Activated naive CD8-positive, alpha-beta T cell treated with anti-CD3 and anti-CD28 coated beads for 36 hours (primary cell): Measurements from ENCODE around the gene CFAP77. TPM values are rescaled to one million over a fixed set of nuclear protein-coding genes. Genes with fewer than 3 reads are reported as not detected.
A peak's percentile ranks its signal among the peaks of the same experiment; 100 is the strongest.

Experiments
- DNase-seq: peaks from one replicate; pipeline ENCODE4 v3.0.0; 2021
- H3K27ac Mint-ChIP-seq: one replicate; pipeline ENCODE4 v1.8.0; 2022; ENCODE audit warnings: mild to moderate bottlenecking, moderate library complexity, mixed read lengths
- H3K27me3 Mint-ChIP-seq: one replicate; pipeline ENCODE4 v1.8.0; 2022; ENCODE audit warnings: mild to moderate bottlenecking, mixed read lengths
- H3K36me3 Mint-ChIP-seq: one replicate; pipeline ENCODE4 v1.8.0; 2021; ENCODE audit warnings: mild to moderate bottlenecking, mixed read lengths
- H3K4me1 Mint-ChIP-seq: one replicate; pipeline ENCODE4 v1.8.0; 2021; ENCODE audit warnings: mixed read lengths
- H3K4me3 Mint-ChIP-seq: one replicate; pipeline ENCODE4 v1.8.0; 2022; ENCODE audit warnings: mild to moderate bottlenecking, moderate library complexity, mixed read lengths
- H3K9me3 Mint-ChIP-seq: one replicate; pipeline ENCODE4 v1.8.0; 2022; ENCODE audit warnings: mixed read lengths
- total RNA-seq, 2 experiments: library from RNA; stranded (reverse); gene quantifications; one replicate each; pipeline ENCODE4 v1.2.3, GENCODE V29; 2021

Gene CFAP77
- total RNA-seq, 2 experiments from 2014 or later = not detected

DNA sequence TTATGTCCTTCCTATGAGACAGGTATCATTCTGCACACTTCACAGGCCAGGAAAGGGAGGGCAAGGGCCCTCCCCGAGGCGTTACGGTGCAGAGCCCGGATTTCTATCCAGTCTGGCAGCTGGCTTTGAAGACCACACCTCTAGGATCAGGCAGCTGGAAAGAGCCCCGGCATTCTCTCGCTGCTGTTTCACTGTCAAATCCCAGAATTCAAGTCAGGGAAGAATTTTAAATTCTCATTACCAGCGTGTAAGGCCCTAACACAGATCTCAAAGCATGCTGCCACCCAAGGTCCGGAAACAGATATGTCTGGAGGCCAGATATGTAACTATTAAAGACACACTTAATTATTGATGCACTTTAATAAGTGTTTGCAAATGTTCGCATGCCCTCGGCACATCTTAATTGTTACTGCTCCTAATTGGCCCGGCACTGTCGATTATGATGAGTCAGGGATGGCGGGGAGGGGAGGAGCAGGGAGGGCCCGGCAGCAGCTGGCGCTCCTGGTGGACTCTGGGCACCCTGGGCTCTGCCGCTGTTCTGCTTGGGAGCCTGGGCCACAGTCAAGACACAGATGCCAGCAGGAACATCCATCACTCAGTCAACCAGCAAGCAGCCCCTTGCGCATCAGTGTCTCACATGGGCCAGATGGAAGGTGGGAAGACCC is 96.1 kb downstream of the CFAP77 start:
- no peak for DNase-seq
- no peaks in the 10 kb centered on the region for H3K36me3 Mint-ChIP-seq
- peaks cover 50% of the 10 kb centered on the region for H3K27me3 Mint-ChIP-seq
- no peaks in the 10 kb centered on the region for H3K9me3 Mint-ChIP-seq
- H3K4me1 Mint-ChIP-seq = no peaks in the 10 kb centered on the region
- no peak overlapping the region for H3K4me3 Mint-ChIP-seq
- H3K27ac Mint-ChIP-seq = no peak overlapping the region

DNA sequence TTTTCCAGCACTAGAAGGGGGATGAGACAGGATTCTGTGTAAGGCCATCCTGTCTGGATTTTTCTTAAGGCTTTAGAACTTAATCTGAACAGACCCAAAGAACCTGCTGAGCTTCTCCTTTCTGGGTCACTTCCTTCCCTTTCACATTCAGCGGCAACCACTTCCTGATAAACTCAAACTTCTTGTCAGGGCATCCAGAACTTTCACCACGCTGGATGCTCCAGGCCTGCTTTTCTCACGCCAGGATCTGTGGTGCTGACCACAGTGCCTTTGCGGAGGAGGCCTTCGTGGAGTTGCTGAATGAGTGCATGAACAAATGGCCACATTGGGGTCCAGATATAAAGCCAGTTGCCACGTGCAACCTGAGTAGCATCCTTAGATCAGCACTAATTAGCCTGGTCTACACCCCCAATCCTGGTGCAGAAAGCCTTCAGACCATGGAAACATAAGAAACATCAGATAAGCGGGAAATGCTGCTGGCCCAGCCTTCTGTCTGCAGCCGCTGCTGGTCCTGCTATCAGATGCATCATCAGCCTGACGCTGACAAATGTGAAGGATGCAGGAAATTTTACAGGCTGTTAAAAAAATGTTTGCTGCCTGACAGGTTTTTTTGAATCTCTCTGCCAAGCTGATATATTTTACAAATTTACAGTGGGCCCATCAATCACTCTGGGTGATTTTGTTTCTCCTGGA is 97.1 kb downstream of the CFAP77 start:
- Mint-ChIP-seq H3K36me3 (no peaks in the 10 kb centered on the region), H3K9me3 (no peaks in the 10 kb centered on the region), H3K27me3 (peaks cover 52% of the 10 kb centered on the region), H3K4me1 (no peaks in the 10 kb centered on the region), H3K4me3 (no peak overlapping the region), H3K27ac (no peak overlapping the region)
- no peak for DNase-seq

DNA sequence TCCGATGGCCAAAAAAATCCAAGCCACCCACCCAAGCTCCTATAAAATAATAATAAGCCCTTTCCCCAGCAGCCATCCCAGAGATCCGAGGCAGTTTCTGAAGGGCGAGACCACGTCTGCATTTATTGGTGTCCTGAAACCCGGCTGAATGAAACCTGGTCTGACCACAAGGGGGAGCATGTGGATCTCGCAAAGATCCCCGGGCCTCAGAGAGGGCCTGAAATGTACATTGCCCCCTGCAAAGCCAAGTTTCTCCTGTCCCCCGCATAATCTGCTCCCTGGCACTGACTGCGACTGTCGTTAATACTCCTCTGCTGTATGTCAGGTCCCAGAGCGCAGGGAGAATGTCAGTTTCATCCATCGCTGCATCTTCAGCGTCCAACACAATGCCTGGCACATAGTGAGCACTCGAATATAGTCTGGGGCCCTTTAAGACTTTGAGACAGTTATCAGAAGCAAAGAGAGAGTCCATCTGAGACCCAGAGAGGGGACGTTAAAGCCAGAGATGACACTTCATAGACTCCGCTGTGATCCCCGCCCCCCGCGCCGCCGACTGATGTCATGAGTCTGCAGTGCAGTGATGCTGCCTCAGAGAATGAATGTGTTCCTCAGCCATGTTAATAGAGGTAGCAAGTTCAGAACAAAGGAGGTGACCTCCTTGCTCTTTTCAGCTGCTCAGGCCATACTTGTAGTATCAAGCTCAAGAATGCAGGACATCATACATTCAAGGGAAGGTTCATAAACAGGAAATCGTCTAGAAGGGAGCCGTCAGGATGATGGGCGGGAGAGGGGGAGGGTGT is 97.9 kb downstream of the CFAP77 start:
- Mint-ChIP-seq H3K27ac (no peak overlapping the region), H3K4me1 (no peaks in the 10 kb centered on the region)
- peak; percentile 62 for DNase-seq

DNA sequence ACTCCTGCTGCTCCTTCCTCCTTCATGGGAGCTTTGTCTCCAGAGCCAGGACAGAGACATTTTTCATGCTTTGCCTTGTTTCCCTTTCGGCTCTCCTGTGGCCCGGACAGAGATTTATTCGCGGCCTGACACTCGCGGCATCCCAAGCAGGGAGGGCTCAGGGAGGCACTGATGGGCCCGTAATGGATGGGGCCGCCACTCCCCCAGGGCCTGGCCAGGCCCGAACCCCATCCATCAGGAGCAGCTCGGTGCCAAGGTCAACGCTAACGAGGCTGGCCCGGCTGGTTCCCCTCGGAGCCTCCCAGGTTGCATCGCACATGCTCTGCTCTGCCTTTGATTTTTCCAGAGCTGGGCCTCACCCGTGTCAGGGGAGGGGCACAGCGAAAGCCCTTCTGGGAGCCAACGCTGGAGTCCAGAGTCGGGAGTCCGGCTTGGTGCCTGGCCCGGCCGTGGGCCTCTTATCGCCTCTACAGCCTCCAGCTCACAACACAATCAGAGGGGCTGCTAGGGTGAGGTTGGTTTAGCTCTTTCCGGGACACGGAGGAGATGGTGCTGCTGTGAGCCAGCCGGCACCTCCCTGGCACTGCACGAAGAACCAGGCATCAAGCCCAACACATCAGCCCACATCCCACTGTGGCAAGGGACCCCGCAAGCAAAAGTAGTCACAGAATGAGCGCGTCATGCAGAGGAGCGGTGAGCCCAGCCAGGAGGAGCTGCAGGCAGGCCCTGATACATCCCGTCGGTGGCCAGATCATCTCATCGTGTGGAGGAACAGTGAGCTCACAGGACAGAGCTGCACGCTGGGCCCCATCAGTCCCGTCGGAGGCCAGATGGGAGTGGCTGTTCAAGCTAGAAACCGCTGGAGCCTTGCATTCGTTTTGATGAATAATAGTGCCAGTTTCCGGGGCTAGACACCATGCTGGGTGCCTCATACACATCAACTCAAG is 100.2 kb downstream of the CFAP77 start:
- Mint-ChIP-seq H3K36me3 (no peaks in the 10 kb centered on the region), H3K27me3 (peaks cover 42% of the 10 kb centered on the region)

More for the DNA sequence above, 97.9 kb downstream of the CFAP77 start:
- no peaks in the 10 kb centered on the region for H3K36me3 Mint-ChIP-seq
- H3K4me3 Mint-ChIP-seq = no peak overlapping the region
- no peaks in the 10 kb centered on the region for H3K9me3 Mint-ChIP-seq
- peaks cover 47% of the 10 kb centered on the region for H3K27me3 Mint-ChIP-seq

DNA sequence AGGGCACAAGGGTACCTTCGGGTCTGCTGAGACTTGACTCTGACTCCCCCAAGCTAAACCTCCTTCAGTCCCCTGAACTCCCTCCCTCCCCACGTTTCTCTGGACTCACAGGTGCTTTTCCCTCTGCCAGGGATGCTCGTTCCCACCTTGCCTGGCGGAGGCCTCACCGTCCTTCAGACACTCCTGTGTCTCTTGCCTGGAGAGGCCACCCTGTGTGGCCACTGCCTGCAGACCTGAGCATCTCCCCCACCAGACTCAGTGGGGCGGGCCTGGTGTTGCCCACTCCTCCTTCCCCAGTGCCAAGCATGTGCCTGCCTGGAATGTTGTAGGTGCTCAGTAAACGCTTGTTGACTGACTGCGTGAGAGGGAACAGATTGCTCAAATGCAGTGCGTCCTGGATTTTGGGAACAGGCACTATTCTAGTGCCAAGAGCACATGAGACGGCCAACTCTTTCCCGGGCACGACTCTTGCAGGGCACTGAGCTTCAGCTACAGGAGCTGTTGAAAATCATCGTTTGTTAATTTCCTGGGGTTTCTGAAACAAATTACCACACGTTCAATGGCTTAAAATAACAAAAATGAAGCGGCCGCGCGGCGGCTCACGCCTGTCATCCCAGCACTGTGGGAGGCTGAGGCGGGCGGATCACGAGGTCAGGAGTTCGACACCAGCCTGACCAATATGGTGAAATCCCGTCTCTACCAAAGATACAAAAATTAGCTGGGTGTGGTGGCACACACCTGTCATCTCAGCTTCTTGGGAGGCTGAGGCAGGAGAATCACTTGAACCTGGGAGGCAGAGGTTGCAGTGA is 101.4 kb downstream of the CFAP77 start:
- Mint-ChIP-seq H3K36me3 (no peaks in the 10 kb centered on the region), H3K27me3 (peaks cover 33% of the 10 kb centered on the region), H3K9me3 (no peaks in the 10 kb centered on the region), H3K4me1 (no peaks in the 10 kb centered on the region), H3K27ac (no peak overlapping the region), H3K4me3 (no peak overlapping the region)
- no peak for DNase-seq

More for the DNA sequence above, 100.2 kb downstream of the CFAP77 start:
- DNase-seq = no peak
- no peak overlapping the region for H3K4me3 Mint-ChIP-seq
- H3K4me1 Mint-ChIP-seq = no peaks in the 10 kb centered on the region
- no peak overlapping the region for H3K27ac Mint-ChIP-seq
- no peaks in the 10 kb centered on the region for H3K9me3 Mint-ChIP-seq

DNA sequence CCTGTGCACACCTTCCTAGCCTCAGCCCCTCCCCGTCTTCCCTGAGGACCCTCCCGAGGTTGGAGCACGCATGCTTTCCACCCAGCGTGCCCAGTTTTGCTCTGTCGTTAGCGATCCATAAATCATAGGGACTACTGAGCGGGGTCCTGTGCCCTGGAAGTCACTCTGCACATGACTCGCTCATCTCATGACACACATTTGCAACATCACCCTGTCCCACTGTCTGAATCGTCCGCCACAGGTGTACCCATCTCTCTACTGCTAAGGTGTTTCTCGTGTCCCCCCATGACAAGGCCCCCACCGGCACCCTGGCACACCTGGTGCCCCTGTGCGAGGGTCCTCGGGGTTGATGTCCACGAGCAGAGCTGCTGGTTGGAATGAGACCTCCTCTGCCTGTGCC is 103.4 kb downstream of the CFAP77 start:
- Mint-ChIP-seq H3K4me3 (no peak overlapping the region), H3K4me1 (no peaks in the 10 kb centered on the region), H3K27ac (no peak overlapping the region), H3K36me3 (no peaks in the 10 kb centered on the region), H3K9me3 (no peaks in the 10 kb centered on the region), H3K27me3 (peaks cover 23% of the 10 kb centered on the region)
- no peak for DNase-seq

DNA sequence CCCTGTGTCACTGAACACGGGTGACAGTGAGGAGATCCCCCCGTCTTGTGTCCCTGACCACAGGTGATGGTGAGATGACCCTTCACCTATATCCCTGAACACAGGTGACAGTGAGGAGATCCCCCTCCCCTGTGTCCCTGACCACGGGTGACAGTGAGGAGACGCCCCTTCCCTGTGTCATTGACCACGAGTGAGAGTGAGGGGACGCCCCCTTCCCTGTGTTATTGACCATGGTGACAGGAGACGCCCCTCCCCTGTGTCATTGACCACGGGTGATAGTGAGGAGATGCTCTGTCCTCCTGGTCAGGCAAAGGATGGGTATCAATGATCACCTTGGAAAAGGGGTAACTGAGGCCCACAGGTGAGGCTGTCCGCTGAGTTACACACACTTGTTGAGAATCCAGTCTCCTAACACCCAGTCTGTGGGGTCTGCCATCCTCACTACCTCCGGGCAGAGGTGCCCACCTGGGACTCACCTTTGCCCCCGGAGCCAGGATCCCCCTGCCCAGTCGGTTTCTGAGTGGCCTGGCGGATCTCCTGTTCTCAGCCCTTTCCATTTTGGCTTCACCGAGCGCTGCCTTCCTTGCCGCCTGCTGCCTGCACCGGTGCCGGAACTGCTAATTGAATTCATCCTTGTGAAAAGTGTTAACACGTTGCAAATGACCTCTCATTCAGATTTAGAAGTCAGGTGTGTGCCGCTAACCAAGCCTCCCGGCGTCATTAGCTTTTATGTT is 104.2 kb downstream of the CFAP77 start:
- DNase-seq = no peak
- Mint-ChIP-seq H3K27ac (no peak overlapping the region), H3K9me3 (no peaks in the 10 kb centered on the region), H3K36me3 (no peaks in the 10 kb centered on the region), H3K4me3 (no peak overlapping the region), H3K4me1 (no peaks in the 10 kb centered on the region), H3K27me3 (peaks cover 23% of the 10 kb centered on the region)

DNA sequence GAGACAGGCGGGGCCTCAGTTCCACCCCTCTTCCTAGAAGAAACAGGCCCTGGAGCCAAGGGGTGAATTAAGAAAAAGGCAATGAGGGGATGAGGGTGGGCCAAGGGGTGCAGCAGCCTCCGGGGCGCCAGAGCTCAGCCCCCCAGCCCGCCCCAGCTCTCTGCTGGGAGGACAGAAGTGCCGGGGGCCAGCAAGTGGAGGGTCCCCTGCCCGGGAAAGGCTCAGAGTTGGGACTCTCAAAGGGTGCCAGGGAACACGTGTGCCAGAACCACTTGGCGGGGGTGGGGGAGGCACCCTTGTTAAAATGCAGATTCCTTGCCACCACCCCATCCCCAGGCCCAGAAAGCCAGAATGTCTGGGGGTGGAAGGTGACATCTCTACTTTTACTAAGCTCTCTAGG is 104.8 kb downstream of the CFAP77 start:
- Mint-ChIP-seq H3K4me1 (no peaks in the 10 kb centered on the region), H3K27me3 (peaks cover 23% of the 10 kb centered on the region), H3K27ac (no peak overlapping the region), H3K4me3 (no peak overlapping the region), H3K9me3 (no peaks in the 10 kb centered on the region), H3K36me3 (no peaks in the 10 kb centered on the region)
- DNase-seq = no peak

DNA sequence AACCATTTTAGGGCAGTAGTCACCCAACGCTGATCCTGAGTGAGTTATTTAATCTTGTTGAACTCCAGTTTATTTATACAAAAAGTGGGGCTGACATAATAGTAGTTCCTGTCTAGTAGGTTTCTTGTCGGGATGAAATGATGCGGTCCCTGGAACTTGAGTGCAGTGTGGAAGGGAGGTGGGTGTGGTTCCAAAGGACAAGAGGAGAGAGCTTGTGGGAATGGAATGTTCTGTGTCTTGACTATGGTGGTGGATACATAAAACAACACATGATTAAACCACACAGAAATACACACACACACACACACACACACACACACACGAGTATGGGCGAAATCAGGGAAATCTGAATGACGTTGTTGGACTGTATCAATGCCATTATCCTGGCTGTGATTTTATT is 106.3 kb downstream of the CFAP77 start:
- peaks cover 23% of the 10 kb centered on the region for H3K27me3 Mint-ChIP-seq
- no peak overlapping the region for H3K27ac Mint-ChIP-seq
- H3K4me1 Mint-ChIP-seq = no peaks in the 10 kb centered on the region
- no peak for DNase-seq
- no peak overlapping the region for H3K4me3 Mint-ChIP-seq
- no peaks in the 10 kb centered on the region for H3K9me3 Mint-ChIP-seq
- H3K36me3 Mint-ChIP-seq = no peaks in the 10 kb centered on the region

DNA sequence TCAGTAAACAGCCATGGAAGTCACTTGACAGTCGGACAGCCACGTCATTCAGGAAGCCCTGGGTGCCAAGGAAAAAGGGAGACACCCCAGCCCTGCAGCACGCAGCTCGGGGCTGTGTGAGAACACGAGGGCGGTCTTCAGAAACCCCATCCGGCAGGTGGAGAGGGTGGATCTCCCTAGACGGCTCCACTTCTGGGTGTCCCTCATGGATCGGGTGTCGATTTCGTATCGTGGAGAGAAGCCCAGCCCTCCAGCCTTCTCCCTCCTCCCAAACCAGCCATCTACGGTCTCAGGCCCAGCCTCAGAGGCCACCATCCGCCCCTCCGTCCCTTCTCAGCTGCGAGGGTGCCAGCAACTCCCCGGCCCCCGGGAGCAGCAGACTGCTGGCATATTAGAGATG is 106.9 kb downstream of the CFAP77 start:
- Mint-ChIP-seq H3K4me1 (no peaks in the 10 kb centered on the region), H3K27me3 (peaks cover 23% of the 10 kb centered on the region), H3K27ac (no peak overlapping the region), H3K9me3 (no peaks in the 10 kb centered on the region), H3K36me3 (no peaks in the 10 kb centered on the region), H3K4me3 (no peak overlapping the region)
- DNase-seq = no peak

DNA sequence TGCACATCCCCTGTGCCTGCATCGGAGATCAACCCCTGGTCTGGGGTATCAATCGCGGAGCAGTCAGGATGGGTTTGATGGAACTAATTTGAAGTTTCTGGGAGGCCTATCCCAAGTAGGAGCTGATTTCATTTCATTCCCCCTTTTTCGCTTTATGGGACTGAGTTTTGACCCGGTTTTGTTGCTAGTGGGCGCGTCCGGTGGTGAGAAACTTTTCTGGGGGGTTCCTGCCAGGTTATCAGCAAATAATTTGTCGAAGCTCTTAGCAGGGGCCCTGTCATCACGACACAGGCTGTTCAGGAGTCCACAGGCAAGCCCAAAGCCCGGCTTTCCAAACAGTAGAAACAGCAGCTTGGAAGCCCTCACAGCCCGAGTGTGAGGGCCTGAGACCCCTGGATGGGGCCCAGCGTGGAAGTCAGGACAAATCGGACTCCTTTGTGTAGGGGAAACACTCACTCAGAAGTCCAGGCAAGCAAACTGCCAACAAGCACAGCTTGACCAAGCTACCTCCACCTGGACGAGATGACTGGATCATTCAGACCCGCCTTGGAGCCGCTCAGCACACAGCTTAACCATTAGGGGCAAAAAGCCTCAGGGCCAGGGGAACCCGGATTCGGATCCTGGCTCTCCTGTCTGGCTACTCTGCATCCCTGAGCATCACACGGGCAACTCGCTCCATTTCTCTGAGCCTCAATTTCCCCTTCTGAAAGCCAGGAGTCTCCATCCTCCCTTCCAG is 108.0 kb downstream of the CFAP77 start:
- H3K27me3 Mint-ChIP-seq = peaks cover 19% of the 10 kb centered on the region
- no peaks in the 10 kb centered on the region for H3K4me1 Mint-ChIP-seq
- no peaks in the 10 kb centered on the region for H3K9me3 Mint-ChIP-seq
- H3K4me3 Mint-ChIP-seq = no peak overlapping the region
- DNase-seq = no peak
- no peak overlapping the region for H3K27ac Mint-ChIP-seq
- H3K36me3 Mint-ChIP-seq = no peaks in the 10 kb centered on the region

DNA sequence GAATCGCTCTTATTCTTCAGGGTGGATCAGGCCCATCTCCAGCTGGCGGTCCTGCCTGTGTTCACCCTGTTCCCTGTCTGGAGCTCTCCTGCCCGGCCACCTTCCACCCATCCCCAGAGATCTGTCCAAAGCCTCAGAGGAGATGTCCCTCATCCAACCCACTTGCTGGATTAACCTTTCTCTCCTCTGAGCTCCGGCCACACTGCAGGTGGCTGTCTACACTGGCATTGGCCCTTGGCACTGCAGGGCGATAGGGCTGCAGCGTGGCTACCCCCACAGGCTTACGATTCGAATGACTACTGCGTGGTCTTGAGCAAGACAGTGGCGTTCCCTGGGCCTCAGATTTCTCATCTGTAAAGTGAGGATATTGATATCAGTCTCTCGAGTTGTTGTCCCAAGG is 108.6 kb downstream of the CFAP77 start:
- no peak overlapping the region for H3K4me3 Mint-ChIP-seq
- H3K27me3 Mint-ChIP-seq = peaks cover 15% of the 10 kb centered on the region
- no peak overlapping the region for H3K27ac Mint-ChIP-seq
- no peaks in the 10 kb centered on the region for H3K9me3 Mint-ChIP-seq
- H3K36me3 Mint-ChIP-seq = no peaks in the 10 kb centered on the region
- DNase-seq = no peak
- no peaks in the 10 kb centered on the region for H3K4me1 Mint-ChIP-seq

DNA sequence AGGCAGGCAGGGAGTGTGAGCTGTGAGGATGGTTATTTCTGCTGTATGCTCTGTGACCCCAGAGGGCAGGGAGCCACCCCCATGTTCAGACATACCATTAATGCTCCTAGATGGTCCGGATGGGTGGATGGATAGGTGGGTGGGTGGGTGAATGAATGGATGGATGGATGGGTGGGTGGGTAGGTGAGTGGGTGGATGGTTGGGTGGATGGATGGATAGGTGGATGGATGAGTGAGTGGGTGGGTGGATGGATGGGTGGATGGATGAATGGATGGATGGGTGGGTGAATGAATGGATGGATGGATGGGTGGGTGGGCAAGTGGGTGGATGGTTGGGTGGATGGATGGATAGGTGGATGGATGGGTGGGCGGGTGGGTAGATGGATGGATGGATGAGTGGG is 109.0 kb downstream of the CFAP77 start:
- no peak overlapping the region for H3K4me3 Mint-ChIP-seq
- peaks cover 12% of the 10 kb centered on the region for H3K27me3 Mint-ChIP-seq
- H3K27ac Mint-ChIP-seq = no peak overlapping the region
- no peaks in the 10 kb centered on the region for H3K4me1 Mint-ChIP-seq
- H3K36me3 Mint-ChIP-seq = no peaks in the 10 kb centered on the region
- no peak for DNase-seq
- H3K9me3 Mint-ChIP-seq = no peaks in the 10 kb centered on the region
